H9 (cell line): Measurements from ENCODE around the gene PCDHGB2. TPM values are rescaled to one million over a fixed set of nuclear protein-coding genes. Genes with fewer than 3 reads are reported as not detected.

Experiments
- DNase-seq: peaks from one replicate; pipeline ENCODE4 v3.0.0-alpha.2; 2017
- H2AFZ ChIP-seq: one replicate; pipeline ENCODE4 v1.6.1; 2013; ENCODE audit warnings: mild to moderate bottlenecking, low read length, control low read depth, moderate library complexity
- H2AK5ac ChIP-seq: 2 replicates; pipeline ENCODE4 v1.6.1; 2013; ENCODE audit warnings: low read length, control low read depth, mixed read lengths; ENCODE audit not compliant: insufficient read length
- H2BK120ac ChIP-seq: one replicate; pipeline ENCODE4 v1.6.1; 2013; ENCODE audit warnings: low read depth, mild to moderate bottlenecking, low read length, control low read depth, inconsistent platforms; ENCODE audit not compliant: poor library complexity, severe bottlenecking
- H2BK12ac ChIP-seq: 2 replicates; pipeline ENCODE4 v1.6.1; 2013; ENCODE audit warnings: low read length, control low read depth, mixed read lengths, low read depth; ENCODE audit not compliant: insufficient read length
- H2BK15ac ChIP-seq: 2 replicates; pipeline ENCODE4 v1.6.1; 2013; ENCODE audit warnings: low read depth, low read length, control low read depth
- H2BK20ac ChIP-seq: one replicate; pipeline ENCODE4 v1.6.1; 2013; ENCODE audit warnings: low read depth, mild to moderate bottlenecking, low read length, control low read depth, inconsistent platforms; ENCODE audit not compliant: poor library complexity, severe bottlenecking
- H2BK5ac ChIP-seq: 2 replicates; pipeline ENCODE4 v1.6.1; 2013; ENCODE audit warnings: low read length, control low read depth, mixed read lengths; ENCODE audit not compliant: insufficient read length
- H3K14ac ChIP-seq: 2 replicates; pipeline ENCODE4 v1.6.1; 2013; ENCODE audit warnings: low read length, control low read depth; ENCODE audit not compliant: insufficient read depth
- H3K18ac ChIP-seq: 2 replicates; pipeline ENCODE4 v1.6.1; 2013; ENCODE audit warnings: low read depth, mild to moderate bottlenecking, mixed read lengths, low read length, control low read depth; ENCODE audit not compliant: insufficient read length
- H3K23ac ChIP-seq: 2 replicates; pipeline ENCODE4 v1.6.1; 2013; ENCODE audit warnings: low read length, control low read depth, mixed read lengths, low read depth; ENCODE audit not compliant: insufficient read length
- H3K23me2 ChIP-seq: 2 replicates; pipeline ENCODE4 v1.6.1; 2013; ENCODE audit warnings: low read depth, mild to moderate bottlenecking, mixed read lengths, low read length, control low read depth; ENCODE audit not compliant: insufficient read length, poor library complexity, severe bottlenecking
- H3K27ac ChIP-seq: 2 replicates; pipeline ENCODE4 v1.5.1; 2013; ENCODE audit warnings: low read length, control low read depth, mixed read lengths, low read depth; ENCODE audit not compliant: insufficient read length
- H3K27me3 ChIP-seq: 2 replicates; pipeline ENCODE4 v1.6.1; 2013; ENCODE audit warnings: low read length, control low read depth, inconsistent platforms; ENCODE audit not compliant: insufficient read depth
- H3K4ac ChIP-seq: 2 replicates; pipeline ENCODE4 v1.6.1; 2013; ENCODE audit warnings: low read depth, mild to moderate bottlenecking, control low read depth, inconsistent platforms, low read length, moderate library complexity
- H3K4me1 ChIP-seq: 2 replicates; pipeline ENCODE4 v1.6.1; 2013; ENCODE audit warnings: low read length, control low read depth, inconsistent platforms; ENCODE audit not compliant: insufficient read depth
- H3K4me2 ChIP-seq: 2 replicates; pipeline ENCODE4 v1.6.1; 2013; ENCODE audit warnings: low read length, control low read depth, mixed read lengths; ENCODE audit not compliant: insufficient read length, insufficient read depth
- H3K56ac ChIP-seq: 2 replicates; pipeline ENCODE4 v1.6.1; 2013; ENCODE audit warnings: low read depth, mild to moderate bottlenecking, mixed read lengths, low read length, control low read depth; ENCODE audit not compliant: insufficient read length
- H3K79me1 ChIP-seq: 2 replicates; pipeline ENCODE4 v1.6.1; 2013; ENCODE audit warnings: low read depth, mild to moderate bottlenecking, moderate library complexity, low read length, control low read depth, inconsistent platforms; ENCODE audit not compliant: insufficient read depth, poor library complexity, severe bottlenecking
- H3K79me2 ChIP-seq: 2 replicates; pipeline ENCODE4 v1.6.1; 2013; ENCODE audit warnings: low read length, control low read depth, inconsistent platforms; ENCODE audit not compliant: insufficient read depth
- H3K9ac ChIP-seq: 2 replicates; pipeline ENCODE4 v1.6.1; 2013; ENCODE audit warnings: low read length, control low read depth, mixed read lengths; ENCODE audit not compliant: insufficient read length; ENCODE audit errors: extremely low read depth
- H3K9me3 ChIP-seq: one replicate; pipeline ENCODE4 v1.6.1; 2013; ENCODE audit warnings: low read depth, low read length, inconsistent platforms; ENCODE audit not compliant: control insufficient read depth
- H3T11ph ChIP-seq: one replicate; pipeline ENCODE4 v1.6.1; 2013; ENCODE audit warnings: mild to moderate bottlenecking, low read length, control low read depth, inconsistent platforms
- H4K20me1 ChIP-seq: one replicate; pipeline ENCODE4 v1.6.1; 2013; ENCODE audit not compliant: control insufficient read depth, insufficient read length, insufficient read depth
- H4K5ac ChIP-seq: 2 replicates; pipeline ENCODE4 v1.6.1; 2013; ENCODE audit warnings: low read depth, mild to moderate bottlenecking, mixed read lengths, low read length, control low read depth; ENCODE audit not compliant: insufficient read length
- H4K8ac ChIP-seq: replicated peaks from 2 replicates; pipeline ENCODE4 v1.6.1; 2013; ENCODE audit warnings: low read length, control low read depth, mixed read lengths, low read depth; ENCODE audit not compliant: insufficient read length
- H4K91ac ChIP-seq: 2 replicates; pipeline ENCODE4 v1.6.1; 2013; ENCODE audit warnings: low read depth, mild to moderate bottlenecking, moderate library complexity, mixed read lengths, low read length, control low read depth; ENCODE audit not compliant: insufficient read length
- H3K27ac Mint-ChIP-seq, 3 experiments: 2 replicates in 2 of 3; 3 replicates in 1 of 3; pipeline ENCODE4 v1.8.0; 2020 to 2021; ENCODE audit warnings: mixed read lengths in 3 of 3, mild to moderate bottlenecking in 1 of 3, moderate library complexity in 1 of 3
- H3K27me3 Mint-ChIP-seq: 2 replicates; pipeline ENCODE4 v1.8.0; 2021; ENCODE audit warnings: low read depth, mild to moderate bottlenecking, moderate library complexity, mixed read lengths
- H3K36me3 Mint-ChIP-seq, 3 experiments: 2 replicates in 2 of 3; 3 replicates in 1 of 3; pipeline ENCODE4 v1.8.0; 2020 to 2021; ENCODE audit warnings: low read depth in 3 of 3, mixed read lengths in 3 of 3; ENCODE audit not compliant: insufficient read depth in 1 of 3
- H3K4me1 Mint-ChIP-seq, 2 experiments: 2 replicates each; pipeline ENCODE4 v1.8.0; 2020; ENCODE audit warnings: mixed read lengths in 2 of 2
- H3K4me3 Mint-ChIP-seq, 2 experiments: 2 replicates in 1 of 2; 3 replicates in 1 of 2; pipeline ENCODE4 v1.8.0; 2020 to 2021; ENCODE audit warnings: mild to moderate bottlenecking in 2 of 2, mixed read lengths in 2 of 2, moderate library complexity in 1 of 2
- H3K9me3 Mint-ChIP-seq, 2 experiments: 2 replicates in 1 of 2; 3 replicates in 1 of 2; pipeline ENCODE4 v1.8.0; 2020; ENCODE audit warnings: mild to moderate bottlenecking in 2 of 2, mixed read lengths in 2 of 2, moderate library complexity in 1 of 2
- WGBS: extraction: QIAGEN DNeasy Blood & Tissue Kit; methylation state at CpG from one replicate; pipeline ENCODE4 v1.1.7; 2013; ENCODE audit warnings: missing lambda C conversion rate, low lambda C conversion rate, mixed read lengths; ENCODE audit not compliant: insufficient read length; ENCODE audit errors: extremely low coverage; 5-methylcytosine and 5-hydroxymethylcytosine counted together
- total RNA-seq: library from RNA; stranded (reverse); gene quantifications from 2 replicates; pipeline ENCODE4 v1.2.1, GENCODE V29; 2021
- TF ChIP-seq, protein P1 (sequence below): fragments of 200-600 bp; sonication (generic); conservative IDR thresholded peaks from 3 replicates; pipeline ENCODE4 v1.8.0; 2021; ENCODE audit warnings: antibody characterized with exemption, mild to moderate bottlenecking

PCDHGB2 gene
- total RNA-seq, 1 experiment from 2014 or later: 3.8 TPM

DNA sequence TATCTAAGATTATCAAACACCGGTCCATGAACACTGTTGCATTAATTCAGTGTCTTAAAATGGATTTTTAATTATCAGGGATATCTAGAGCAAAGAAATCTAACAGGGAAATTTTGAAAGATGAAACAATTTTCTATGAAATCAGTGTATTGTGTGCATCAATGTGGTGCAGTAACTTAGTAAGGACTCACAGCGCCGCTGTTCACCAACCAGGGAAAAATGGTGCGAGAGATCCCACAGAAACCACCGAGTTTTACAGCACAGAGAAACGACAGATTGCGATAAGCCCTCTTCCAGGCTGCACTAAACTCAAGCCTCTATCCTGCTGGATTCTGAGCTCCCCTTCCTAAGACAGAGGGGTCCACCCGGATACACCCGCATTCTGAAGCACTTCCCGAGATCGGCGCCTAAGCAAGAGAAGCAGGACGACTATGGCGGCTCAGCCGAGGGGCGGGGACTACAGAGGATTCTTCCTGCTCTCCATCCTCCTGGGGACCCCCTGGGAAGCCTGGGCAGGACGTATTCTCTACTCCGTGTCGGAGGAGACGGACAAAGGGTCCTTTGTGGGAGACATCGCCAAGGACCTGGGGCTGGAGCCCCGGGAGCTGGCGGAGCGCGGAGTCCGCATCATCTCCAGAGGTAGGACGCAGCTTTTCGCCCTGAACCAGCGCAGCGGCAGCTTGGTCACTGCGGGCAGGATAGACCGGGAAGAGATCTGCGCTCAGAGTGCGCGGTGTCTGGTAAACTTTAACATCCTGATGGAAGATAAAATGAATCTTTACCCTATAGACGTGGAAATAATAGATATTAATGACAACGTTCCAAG lies 22.9 kb downstream of the PCDHGB2 start, which contains the start of gene PCDHGA7:
TSS of gene PCDHGA7 (plus strand) at position 274 of the 826 bp plus-strand sequence. CDS start at position 432, 158 bp downstream.
- Histone ChIP-seq H4K20me1 (no peaks in the 10 kb centered on the region), H3K9ac (no peak within 1 kb of the TSS), H2BK15ac (no peak within 1 kb of the TSS), H3K27ac (no peak within 1 kb of the TSS), H2BK20ac (no peak within 1 kb of the TSS), H3K18ac (no peak within 1 kb of the TSS), H3T11ph (no peak within 1 kb of the TSS), H3K23me2 (no peaks in the 10 kb centered on the region), H3K4me2 (no peak within 1 kb of the TSS), H2BK5ac (no peak within 1 kb of the TSS), H3K56ac (no peak within 1 kb of the TSS), H3K79me1 (no peaks in the 10 kb centered on the region), H4K8ac (no peak within 1 kb of the TSS), H2BK120ac (no peak within 1 kb of the TSS), H3K14ac (no peak within 1 kb of the TSS), H3K79me2 (no peaks in the 10 kb centered on the region), H3K4ac (no peak within 1 kb of the TSS), H2AFZ (no peak within 1 kb of the TSS), H2BK12ac (no peak within 1 kb of the TSS), H3K9me3 (peaks cover 21% of the 10 kb centered on the region), H4K91ac (no peak within 1 kb of the TSS), H2AK5ac (no peak within 1 kb of the TSS), H4K5ac (no peak within 1 kb of the TSS), H3K4me1 (no peaks in the 10 kb centered on the region), H3K23ac (no peak within 1 kb of the TSS), H3K27me3 (no peaks in the 10 kb centered on the region)
- no peak within 1 kb of the TSS for H3K4me3 Mint-ChIP-seq
- TF ChIP-seq, protein P1, sequence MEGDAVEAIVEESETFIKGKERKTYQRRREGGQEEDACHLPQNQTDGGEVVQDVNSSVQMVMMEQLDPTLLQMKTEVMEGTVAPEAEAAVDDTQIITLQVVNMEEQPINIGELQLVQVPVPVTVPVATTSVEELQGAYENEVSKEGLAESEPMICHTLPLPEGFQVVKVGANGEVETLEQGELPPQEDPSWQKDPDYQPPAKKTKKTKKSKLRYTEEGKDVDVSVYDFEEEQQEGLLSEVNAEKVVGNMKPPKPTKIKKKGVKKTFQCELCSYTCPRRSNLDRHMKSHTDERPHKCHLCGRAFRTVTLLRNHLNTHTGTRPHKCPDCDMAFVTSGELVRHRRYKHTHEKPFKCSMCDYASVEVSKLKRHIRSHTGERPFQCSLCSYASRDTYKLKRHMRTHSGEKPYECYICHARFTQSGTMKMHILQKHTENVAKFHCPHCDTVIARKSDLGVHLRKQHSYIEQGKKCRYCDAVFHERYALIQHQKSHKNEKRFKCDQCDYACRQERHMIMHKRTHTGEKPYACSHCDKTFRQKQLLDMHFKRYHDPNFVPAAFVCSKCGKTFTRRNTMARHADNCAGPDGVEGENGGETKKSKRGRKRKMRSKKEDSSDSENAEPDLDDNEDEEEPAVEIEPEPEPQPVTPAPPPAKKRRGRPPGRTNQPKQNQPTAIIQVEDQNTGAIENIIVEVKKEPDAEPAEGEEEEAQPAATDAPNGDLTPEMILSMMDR: no peak
- peaks cover 66% of the 10 kb centered on the region in 2 experiments for H3K9me3 Mint-ChIP-seq
- H3K27ac Mint-ChIP-seq: no peak within 1 kb of the TSS
- no peak for DNase-seq
- peaks cover 12 to 34% (median 22%) of the 10 kb centered on the region in 3 experiments; a peak in 6 of 7 replicates for H3K36me3 Mint-ChIP-seq
- no peaks in the 10 kb centered on the region for H3K4me1 Mint-ChIP-seq
- no CpG with 5 or more reads among the region's 37 CpGs for WGBS
- H3K27me3 Mint-ChIP-seq: peaks cover 5% of the 10 kb centered on the region; the same call in 1 of the 2 replicates
